ENCODE data around the gene OR10A6.

The OR10A6 gene

DNA sequence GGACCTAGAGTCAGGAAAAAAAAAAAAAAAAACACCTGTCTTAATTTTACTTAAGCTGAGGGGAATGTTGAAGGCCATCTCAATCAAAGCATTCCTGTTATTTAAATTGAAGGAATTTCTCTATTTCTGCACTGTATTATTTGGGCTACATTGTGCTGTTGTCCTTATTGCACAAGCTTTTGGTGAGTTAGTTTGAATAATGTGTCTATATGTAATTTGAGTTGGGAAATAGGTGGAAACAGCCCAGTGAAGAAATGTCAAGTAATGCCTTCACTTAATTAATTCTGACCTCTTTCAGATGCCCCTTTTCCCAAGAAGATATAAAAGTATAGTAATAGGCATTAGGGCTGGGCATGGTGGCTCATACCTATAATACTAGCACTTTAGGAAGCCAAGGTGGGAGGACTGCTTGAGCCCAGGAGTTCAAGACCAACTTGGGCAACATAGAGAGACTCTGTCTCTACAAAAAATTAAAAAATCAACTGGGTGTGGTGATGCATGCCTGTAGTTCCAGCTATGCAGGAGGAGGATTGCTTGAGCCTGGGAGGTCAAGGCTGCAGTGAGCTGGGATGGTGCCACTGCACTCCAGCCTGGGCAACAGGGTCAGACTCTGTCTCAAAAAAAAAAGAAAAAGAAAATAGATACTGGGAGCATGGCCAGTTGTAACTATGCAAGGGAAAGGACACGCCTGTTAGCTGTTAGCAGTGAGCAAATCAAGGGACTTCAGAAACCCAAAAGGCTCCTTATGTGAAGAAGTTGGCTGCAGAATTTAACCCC, 34.9 kb downstream of the OR10A6 start:
- Mint-ChIP-seq H3K27me3 (ENCODE audit: low read depth, poor library complexity) (no peaks in the 10 kb centered on the region), H3K27ac (no peak overlapping the region), H3K4me3 (no peak overlapping the region), H3K4me1 (peaks cover 21% of the 10 kb centered on the region), H3K9me3 (peaks cover 5% of the 10 kb centered on the region), H3K36me3 (ENCODE audit: low read depth) (peaks cover 19% of the 10 kb centered on the region)
- TF ChIP-seq, protein P1, sequence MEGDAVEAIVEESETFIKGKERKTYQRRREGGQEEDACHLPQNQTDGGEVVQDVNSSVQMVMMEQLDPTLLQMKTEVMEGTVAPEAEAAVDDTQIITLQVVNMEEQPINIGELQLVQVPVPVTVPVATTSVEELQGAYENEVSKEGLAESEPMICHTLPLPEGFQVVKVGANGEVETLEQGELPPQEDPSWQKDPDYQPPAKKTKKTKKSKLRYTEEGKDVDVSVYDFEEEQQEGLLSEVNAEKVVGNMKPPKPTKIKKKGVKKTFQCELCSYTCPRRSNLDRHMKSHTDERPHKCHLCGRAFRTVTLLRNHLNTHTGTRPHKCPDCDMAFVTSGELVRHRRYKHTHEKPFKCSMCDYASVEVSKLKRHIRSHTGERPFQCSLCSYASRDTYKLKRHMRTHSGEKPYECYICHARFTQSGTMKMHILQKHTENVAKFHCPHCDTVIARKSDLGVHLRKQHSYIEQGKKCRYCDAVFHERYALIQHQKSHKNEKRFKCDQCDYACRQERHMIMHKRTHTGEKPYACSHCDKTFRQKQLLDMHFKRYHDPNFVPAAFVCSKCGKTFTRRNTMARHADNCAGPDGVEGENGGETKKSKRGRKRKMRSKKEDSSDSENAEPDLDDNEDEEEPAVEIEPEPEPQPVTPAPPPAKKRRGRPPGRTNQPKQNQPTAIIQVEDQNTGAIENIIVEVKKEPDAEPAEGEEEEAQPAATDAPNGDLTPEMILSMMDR (IDR thresholded peaks at IDR 0.05) = no peak
- DNase-seq = no peak

DNA sequence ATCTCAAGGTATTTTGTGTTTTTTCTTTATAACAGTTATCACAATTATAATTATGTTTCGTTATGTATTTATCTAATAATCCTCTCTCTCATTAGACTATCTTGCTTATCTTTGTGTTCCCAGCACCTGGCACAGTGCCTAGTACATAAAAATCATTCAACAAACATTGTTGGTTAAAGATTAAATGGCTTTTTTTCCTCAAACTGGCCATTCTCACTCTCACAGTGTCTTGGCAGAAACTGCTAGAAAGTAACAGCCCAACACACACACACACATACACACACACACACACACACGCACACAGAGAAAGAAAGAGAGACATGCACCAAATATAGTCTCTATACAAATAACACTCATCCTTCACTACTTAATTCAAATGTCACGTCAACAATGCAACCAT, 36.8 kb downstream of the OR10A6 start:
- Mint-ChIP-seq H3K4me3 (no peak overlapping the region), H3K9me3 (no peaks in the 10 kb centered on the region), H3K4me1 (peaks cover 40% of the 10 kb centered on the region), H3K36me3 (ENCODE audit: low read depth) (peaks cover 12% of the 10 kb centered on the region), H3K27me3 (ENCODE audit: low read depth, poor library complexity) (no peaks in the 10 kb centered on the region), H3K27ac (no peak overlapping the region)
- TF ChIP-seq, protein P1 (IDR thresholded peaks at IDR 0.05) = no peak
- DNase-seq = no peak

DNA sequence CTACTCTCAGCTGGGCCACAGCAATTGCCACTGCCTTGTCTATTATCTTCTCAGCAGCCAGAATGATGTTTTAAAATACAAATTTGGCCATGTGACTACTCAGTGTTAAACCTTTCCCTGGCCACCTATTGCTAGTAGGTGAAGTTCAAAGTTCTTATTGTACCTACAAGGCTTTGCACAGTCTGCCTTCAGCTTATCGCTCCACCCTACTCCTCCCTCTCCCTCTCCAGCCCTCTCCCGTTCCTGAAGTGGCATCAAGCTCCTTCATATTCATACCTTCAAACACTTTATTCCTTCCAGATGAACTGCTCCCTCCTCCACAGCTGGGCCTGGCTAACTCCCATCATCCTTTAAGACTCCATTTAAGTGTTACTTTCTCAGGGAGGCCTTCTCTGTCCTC, 37.3 kb downstream of the OR10A6 start:
- H3K4me1 Mint-ChIP-seq = peaks cover 40% of the 10 kb centered on the region
- no peaks in the 10 kb centered on the region for H3K27me3 Mint-ChIP-seq (ENCODE audit: low read depth, poor library complexity)

DNA sequence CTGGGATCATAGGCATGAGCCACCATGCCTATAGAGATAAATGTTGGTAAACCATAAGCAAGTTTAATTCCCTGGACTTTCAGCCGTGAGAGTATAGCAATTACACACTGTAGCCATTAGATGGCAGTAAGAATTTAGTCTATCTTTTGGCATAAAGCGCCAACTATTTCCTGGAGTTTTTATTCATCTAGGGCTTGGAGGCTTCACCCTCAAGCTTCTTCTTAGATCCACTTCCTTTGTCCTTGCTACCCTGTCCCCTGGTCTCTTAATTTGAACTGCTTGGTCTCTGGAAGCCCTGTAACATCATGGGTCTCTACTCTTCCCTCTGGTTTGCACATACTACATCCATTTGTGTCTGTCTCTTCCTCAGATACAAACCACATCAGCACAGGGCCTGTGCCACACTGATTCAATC, 38.2 kb downstream of the OR10A6 start:
- no peak for DNase-seq
- no peaks in the 10 kb centered on the region for H3K27me3 Mint-ChIP-seq (ENCODE audit: low read depth, poor library complexity)
- no peak overlapping the region for H3K4me3 Mint-ChIP-seq
- H3K36me3 Mint-ChIP-seq (ENCODE audit: low read depth) = peaks cover 8% of the 10 kb centered on the region
- H3K9me3 Mint-ChIP-seq = no peaks in the 10 kb centered on the region
- H3K27ac Mint-ChIP-seq = no peak overlapping the region
- TF ChIP-seq, protein P1 (IDR thresholded peaks at IDR 0.05) = peak; percentile 75
- H3K4me1 Mint-ChIP-seq = peaks cover 40% of the 10 kb centered on the region

More for the DNA sequence above, 37.3 kb downstream of the OR10A6 start:
- Mint-ChIP-seq H3K4me3 (no peak overlapping the region), H3K27ac (no peak overlapping the region), H3K9me3 (no peaks in the 10 kb centered on the region), H3K36me3 (ENCODE audit: low read depth) (peaks cover 8% of the 10 kb centered on the region)
- TF ChIP-seq, protein P1 (IDR thresholded peaks at IDR 0.05) = no peak
- DNase-seq = no peak

DNA sequence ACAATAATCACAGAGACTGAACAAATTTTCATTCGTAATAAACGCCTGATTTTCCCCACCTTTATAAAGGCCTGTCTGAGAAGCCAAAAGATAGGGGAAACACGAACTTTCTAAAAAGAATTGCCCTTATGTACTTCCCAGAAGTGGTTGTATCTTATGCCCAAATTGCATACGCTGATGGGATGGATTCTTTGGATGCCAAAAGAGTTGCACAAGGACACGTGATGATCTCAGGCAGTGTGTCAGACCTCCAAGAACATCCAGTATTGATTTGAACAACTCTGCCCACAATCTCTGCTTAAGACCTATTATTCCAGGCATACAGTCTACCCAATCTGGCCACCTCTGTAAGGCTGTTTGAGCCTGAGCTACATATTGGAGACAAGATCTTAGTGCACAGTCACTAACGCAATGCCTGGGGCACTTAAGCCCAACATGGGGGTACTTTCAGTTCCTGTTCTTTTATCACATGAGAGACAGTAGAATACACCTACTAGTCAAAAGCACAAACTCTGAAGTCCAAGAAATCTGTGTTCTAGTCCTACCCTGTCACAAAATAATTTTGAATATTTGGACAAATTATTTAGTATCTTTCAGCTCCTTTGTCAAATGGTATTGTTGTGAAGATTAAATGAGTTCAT, 38.9 kb downstream of the OR10A6 start:
- H3K4me1 Mint-ChIP-seq = peaks cover 40% of the 10 kb centered on the region
- TF ChIP-seq, protein P1 (IDR thresholded peaks at IDR 0.05) = no peak
- H3K9me3 Mint-ChIP-seq = no peaks in the 10 kb centered on the region
- H3K4me3 Mint-ChIP-seq = no peak overlapping the region
- no peak for DNase-seq
- no peak overlapping the region for H3K27ac Mint-ChIP-seq
- H3K27me3 Mint-ChIP-seq (ENCODE audit: low read depth, poor library complexity) = no peaks in the 10 kb centered on the region
- H3K36me3 Mint-ChIP-seq (ENCODE audit: low read depth) = peaks cover 8% of the 10 kb centered on the region
